Astrocyte of the cerebellum (primary cell): ENCODE measurements around the gene NAA20.

Experiments
- DNase-seq: peaks from one replicate; pipeline ENCODE4 v3.0.0-alpha.2; 2011; ENCODE audit warnings: low read depth
- H3K4me3 ChIP-seq: 2 replicates; pipeline ENCODE4 v1.5.1; 2011; ENCODE audit warnings: mild to moderate bottlenecking, low read depth, low read length, moderate library complexity
- in situ Hi-C: cut with HindIII; loops from 2 replicates; pipeline ENCODE4 v1.10.0; 2017; ENCODE audit warnings: low sequenced_read_pairs
- TF ChIP-seq, protein P1 (sequence below): IDR thresholded peaks from 2 replicates; pipeline ENCODE4 v1.5.1; 2012; ENCODE audit warnings: low read length, low read depth, moderate library complexity, mild to moderate bottlenecking; ENCODE audit errors: missing control alignments

Gene NAA20

DNA sequence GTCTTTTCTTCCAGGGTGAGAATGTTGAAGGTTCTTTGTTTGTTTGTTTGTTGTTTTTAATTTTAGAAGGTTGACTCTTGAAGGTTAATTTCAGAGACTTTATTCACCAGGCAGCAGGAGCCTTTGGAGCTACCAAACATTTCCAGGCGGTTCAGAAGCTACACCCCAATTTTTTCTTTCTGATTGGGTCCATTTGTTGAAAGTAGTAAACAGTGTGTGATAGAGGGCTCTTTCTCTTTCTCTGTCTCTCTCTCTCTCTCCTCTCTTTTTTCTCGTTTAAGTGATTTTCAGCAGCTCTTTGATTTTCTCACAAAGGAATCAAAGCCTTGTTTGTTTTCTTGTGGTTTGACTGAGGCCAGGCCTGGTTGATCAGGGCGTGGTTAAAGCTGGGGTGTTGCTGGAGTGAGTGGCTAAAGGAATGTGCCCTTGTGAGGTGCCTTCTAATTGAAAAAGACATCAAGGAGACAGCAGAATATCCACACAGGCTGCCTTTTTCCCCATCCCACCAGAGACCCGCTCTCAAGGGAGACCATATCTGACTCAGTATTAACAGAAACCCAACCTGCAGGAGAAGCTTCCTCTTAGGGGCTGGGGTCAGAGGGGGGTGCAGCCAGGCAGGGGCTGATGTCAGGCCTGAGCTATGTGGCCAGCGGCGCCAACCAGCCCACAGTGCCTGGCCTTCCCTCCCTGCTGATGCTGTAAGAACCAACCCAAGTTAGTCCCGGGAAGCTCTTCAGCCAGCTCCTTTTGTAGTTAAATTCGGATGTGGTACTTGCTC is 40.4 kb upstream of the NAA20 start:
- peak overlapping the region; percentile 93 for H3K4me3 ChIP-seq
- DNase-seq: peak; percentile 79
- in situ Hi-C loops: loop anchor here (10.0 kb wide), 1 partner anchor 192 kb away; no protein-coding TSS in a partner anchor

DNA sequence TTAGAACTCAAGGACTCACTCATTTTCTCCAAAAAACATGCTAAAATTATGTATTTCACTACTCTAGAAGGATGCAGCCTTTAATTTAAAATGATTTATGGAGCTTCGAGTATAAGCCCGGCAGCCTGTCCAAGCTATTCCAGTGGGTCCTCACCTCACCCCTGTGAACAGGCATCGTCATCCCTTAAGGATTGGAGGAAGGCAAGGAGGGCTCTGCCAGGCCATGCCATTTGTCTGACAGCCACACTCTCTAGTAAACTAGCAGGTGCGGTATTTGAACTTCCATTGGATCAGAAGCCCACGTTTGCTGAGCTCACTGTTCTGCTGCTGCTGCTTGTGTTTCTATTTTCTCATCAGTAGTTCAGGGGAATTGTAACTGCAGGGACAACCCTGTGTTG is 39.8 kb upstream of the NAA20 start:
- in situ Hi-C loops: loop anchor here (10.0 kb wide), 1 partner anchor 193 kb away; no protein-coding TSS in a partner anchor
- peak overlapping the region; percentile 93 for H3K4me3 ChIP-seq
- DNase-seq: no peak
- TF ChIP-seq, protein P1, sequence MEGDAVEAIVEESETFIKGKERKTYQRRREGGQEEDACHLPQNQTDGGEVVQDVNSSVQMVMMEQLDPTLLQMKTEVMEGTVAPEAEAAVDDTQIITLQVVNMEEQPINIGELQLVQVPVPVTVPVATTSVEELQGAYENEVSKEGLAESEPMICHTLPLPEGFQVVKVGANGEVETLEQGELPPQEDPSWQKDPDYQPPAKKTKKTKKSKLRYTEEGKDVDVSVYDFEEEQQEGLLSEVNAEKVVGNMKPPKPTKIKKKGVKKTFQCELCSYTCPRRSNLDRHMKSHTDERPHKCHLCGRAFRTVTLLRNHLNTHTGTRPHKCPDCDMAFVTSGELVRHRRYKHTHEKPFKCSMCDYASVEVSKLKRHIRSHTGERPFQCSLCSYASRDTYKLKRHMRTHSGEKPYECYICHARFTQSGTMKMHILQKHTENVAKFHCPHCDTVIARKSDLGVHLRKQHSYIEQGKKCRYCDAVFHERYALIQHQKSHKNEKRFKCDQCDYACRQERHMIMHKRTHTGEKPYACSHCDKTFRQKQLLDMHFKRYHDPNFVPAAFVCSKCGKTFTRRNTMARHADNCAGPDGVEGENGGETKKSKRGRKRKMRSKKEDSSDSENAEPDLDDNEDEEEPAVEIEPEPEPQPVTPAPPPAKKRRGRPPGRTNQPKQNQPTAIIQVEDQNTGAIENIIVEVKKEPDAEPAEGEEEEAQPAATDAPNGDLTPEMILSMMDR: no peak

More for the DNA sequence above, 40.4 kb upstream of the NAA20 start:
- TF ChIP-seq, protein P1: no peak

DNA sequence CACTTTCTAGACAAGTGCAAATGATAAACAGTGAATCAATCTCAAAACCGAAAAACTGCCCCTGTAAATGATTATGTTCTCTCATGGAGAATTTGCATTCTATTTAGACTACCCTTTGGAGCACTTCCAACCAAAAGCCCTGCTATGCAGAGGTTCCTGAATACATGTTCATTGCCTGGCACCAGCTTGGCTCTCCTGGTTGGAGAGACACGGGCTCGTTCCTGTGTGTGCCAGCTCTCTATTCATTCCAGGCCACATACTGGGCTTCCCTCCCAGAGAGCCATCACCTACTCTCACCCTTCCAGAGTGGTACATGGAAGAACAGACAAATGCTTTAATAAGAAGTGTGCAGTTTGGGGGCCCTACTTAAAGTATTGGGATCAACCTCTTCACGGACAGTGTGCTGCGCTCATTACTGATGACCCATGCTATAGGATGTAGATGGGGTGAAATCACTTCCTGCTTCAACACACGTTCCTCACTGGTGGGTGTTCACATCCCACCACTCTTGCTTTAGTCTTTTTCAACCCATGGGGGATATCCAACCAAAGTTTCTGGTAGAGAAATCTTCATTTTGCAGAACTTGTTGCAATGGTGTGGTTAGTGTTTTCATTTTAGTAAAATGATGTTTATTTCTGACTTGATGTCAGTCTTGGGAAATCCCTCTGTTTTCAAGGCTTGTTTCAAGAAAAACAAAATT is 38.5 kb upstream of the NAA20 start:
- in situ Hi-C loops: loop anchor here (10.0 kb wide), 1 partner anchor 194 kb away; no protein-coding TSS in a partner anchor
- TF ChIP-seq, protein P1: no peak
- peak overlapping the region; percentile 6 for H3K4me3 ChIP-seq
- DNase-seq: no peak

DNA sequence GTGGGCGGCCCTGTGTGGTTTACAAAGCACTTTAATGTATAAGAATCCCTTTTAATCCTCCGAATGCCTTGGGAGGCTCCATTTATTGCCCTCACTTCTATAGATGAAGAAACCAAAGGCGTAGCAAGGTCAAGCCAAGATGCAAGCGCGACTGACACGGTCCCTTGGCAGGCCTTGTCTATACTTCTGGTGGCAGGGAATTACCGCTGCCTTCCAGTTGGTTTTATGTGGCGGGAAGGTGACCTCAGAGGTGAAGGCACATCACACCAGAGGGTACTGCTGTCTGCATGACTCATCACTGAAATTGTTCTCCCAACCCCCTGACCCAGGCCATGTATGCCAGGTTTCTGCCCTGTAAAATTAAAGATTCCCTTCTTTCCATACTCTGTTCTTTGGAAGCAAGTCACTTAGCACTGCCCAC is 36.1 kb upstream of the NAA20 start:
- in situ Hi-C loops: no loop called here
- no peak overlapping the region for H3K4me3 ChIP-seq
- DNase-seq: no peak
- TF ChIP-seq, protein P1: no peak

DNA sequence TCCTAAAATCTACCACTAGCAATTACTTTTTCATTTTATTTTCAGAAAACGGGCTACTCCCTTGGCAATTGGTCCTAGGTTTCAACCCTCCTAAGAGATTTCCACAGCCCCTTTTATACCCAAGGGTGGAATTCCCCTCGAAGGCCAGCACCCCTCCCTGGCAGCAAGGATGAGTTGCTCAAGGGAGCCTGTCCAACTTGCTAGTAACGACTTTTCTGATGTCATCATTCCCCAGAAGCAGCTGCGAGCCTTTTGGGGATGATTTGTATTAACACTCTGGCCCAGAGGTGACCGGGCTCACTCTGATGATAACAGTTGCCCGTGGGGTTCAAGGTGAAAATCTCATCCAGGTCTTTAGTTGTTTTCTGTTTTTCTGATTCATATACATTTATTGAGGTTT is 30.7 kb upstream of the NAA20 start:
- TF ChIP-seq, protein P1: no peak
- no peak for DNase-seq
- H3K4me3 ChIP-seq: no peak overlapping the region
- in situ Hi-C loops: no loop called here

DNA sequence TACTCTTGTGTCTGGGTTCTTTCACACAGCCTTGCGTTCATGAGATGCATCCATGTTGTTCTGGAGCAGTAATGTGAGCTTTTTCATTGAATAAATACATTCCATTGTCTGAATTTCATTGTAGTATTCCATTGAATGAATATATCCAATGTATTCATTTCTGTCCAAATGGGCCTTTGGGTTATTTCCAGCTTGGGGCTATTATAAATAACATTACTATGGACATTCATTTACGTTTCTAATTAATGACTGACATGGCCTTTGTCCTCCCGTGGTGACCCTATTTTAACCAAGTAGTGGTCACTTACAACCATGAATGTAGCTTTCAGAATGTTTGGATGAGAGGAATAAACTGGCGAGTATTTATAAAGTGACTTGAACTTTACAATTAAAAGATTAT is 30.1 kb upstream of the NAA20 start:
- in situ Hi-C loops: no loop called here
- TF ChIP-seq, protein P1: no peak
- no peak overlapping the region for H3K4me3 ChIP-seq
- DNase-seq: no peak
